Duodenal mucosa (tissue), 2 donors: ENCODE results near the gene MYLK.
"Not testable (repeated sequence)": the region's sequence is repeated elsewhere in the genome, so short reads cannot be mapped to it uniquely, and the experiment has no call there.

Experiments
- H3K27ac ChIP-seq: one replicate; pipeline ENCODE4 v1.7.0; 2013; ENCODE audit warnings: low read depth, low read length
- H3K27me3 ChIP-seq, 2 donors: one replicate each; pipeline ENCODE4 v1.7.0; 2013; ENCODE audit warnings: low read length in 2 of 2, control low read depth in 1 of 2; ENCODE audit not compliant: insufficient read depth in 2 of 2, control insufficient read depth in 1 of 2
- H3K36me3 ChIP-seq, 2 donors: one replicate each; pipeline ENCODE4 v1.7.0; 2013; ENCODE audit warnings: low read length in 2 of 2, control low read depth in 1 of 2; ENCODE audit not compliant: insufficient read depth in 2 of 2, control insufficient read depth in 1 of 2
- H3K4me1 ChIP-seq, 2 donors: one replicate each; pipeline ENCODE4 v1.7.0; 2013; ENCODE audit warnings: low read length in 2 of 2, control low read depth in 1 of 2; ENCODE audit not compliant: insufficient read depth in 2 of 2, control insufficient read depth in 1 of 2
- H3K4me3 ChIP-seq, 2 donors: one replicate each; pipeline ENCODE4 v1.7.0; 2013; ENCODE audit warnings: low read length in 2 of 2, low read depth in 1 of 2
- H3K9ac ChIP-seq, 2 donors: one replicate each; pipeline ENCODE4 v1.7.0; 2013; ENCODE audit warnings: low read length in 2 of 2, low read depth in 1 of 2
- H3K9me3 ChIP-seq, 2 donors: one replicate each; pipeline ENCODE4 v1.7.0; 2013; ENCODE audit warnings: low read length in 2 of 2, control low read depth in 1 of 2; ENCODE audit not compliant: control insufficient read depth in 1 of 2

The MYLK gene

GRCh38 chr3:123749711-123750110 lies 134.4 kb downstream of the MYLK start:
- Histone ChIP-seq H3K4me1 (peaks cover 7 to 16% of the 10 kb centered on the region in 2 donors), H3K27ac (no peak overlapping the region), H3K9ac (no peak overlapping the region), H3K27me3 (no peaks in the 10 kb centered on the region), H3K36me3 (no peaks in the 10 kb centered on the region), H3K9me3 (no peaks in the 10 kb centered on the region), H3K4me3 (no peak overlapping the region)

- no peak overlapping the region for H3K4me3 ChIP-seq
- H3K4me1 ChIP-seq = no peaks in the 10 kb centered on the region
- no peak overlapping the region for H3K9ac ChIP-seq
- H3K27ac ChIP-seq = no peak overlapping the region
- no peaks in the 10 kb centered on the region for H3K9me3 ChIP-seq
- no peaks in the 10 kb centered on the region for H3K36me3 ChIP-seq
- no peaks in the 10 kb centered on the region for H3K27me3 ChIP-seq
Observed at GRCh38 chr3:123745184-123745855, 138.8 kb downstream of the MYLK start.

GRCh38 chr3:123744064-123744463 lies 140.1 kb downstream of the MYLK start:
- no peaks in the 10 kb centered on the region for H3K4me1 ChIP-seq
- no peaks in the 10 kb centered on the region for H3K36me3 ChIP-seq
- H3K9me3 ChIP-seq = no peaks in the 10 kb centered on the region
- no peak overlapping the region for H3K9ac ChIP-seq
- no peaks in the 10 kb centered on the region for H3K27me3 ChIP-seq
- no peak overlapping the region for H3K4me3 ChIP-seq
- no peak overlapping the region for H3K27ac ChIP-seq

GRCh38 chr3:123743121-123743520 lies 141.0 kb downstream of the MYLK start:
- Histone ChIP-seq H3K9ac (no peak overlapping the region), H3K27me3 (no peaks in the 10 kb centered on the region), H3K9me3 (no peaks in the 10 kb centered on the region), H3K4me3 (no peak overlapping the region), H3K36me3 (no peaks in the 10 kb centered on the region), H3K27ac (no peak overlapping the region), H3K4me1 (no peaks in the 10 kb centered on the region)

- H3K27me3 ChIP-seq = no peaks in the 10 kb centered on the region
- no peak overlapping the region for H3K4me3 ChIP-seq
- H3K9ac ChIP-seq = no peak overlapping the region
- H3K4me1 ChIP-seq = no peaks in the 10 kb centered on the region
- no peak overlapping the region for H3K27ac ChIP-seq
- no peaks in the 10 kb centered on the region for H3K9me3 ChIP-seq
- no peaks in the 10 kb centered on the region for H3K36me3 ChIP-seq
Observed at GRCh38 chr3:123741041-123741511, 143.1 kb downstream of the MYLK start.

- no peak overlapping the region for H3K27ac ChIP-seq
- no peak overlapping the region for H3K4me3 ChIP-seq
- no peaks in the 10 kb centered on the region for H3K27me3 ChIP-seq
- no peaks in the 10 kb centered on the region for H3K4me1 ChIP-seq
- H3K9ac ChIP-seq = no peak overlapping the region
- no peaks in the 10 kb centered on the region for H3K36me3 ChIP-seq
- no peaks in the 10 kb centered on the region for H3K9me3 ChIP-seq
Observed at GRCh38 chr3:123740391-123740822, 143.7 kb downstream of the MYLK start.

GRCh38 chr3:123739754-123740153 lies 144.4 kb downstream of the MYLK start:
- Histone ChIP-seq H3K9ac (no peak overlapping the region), H3K27me3 (no peaks in the 10 kb centered on the region), H3K4me3 (no peak overlapping the region), H3K27ac (no peak overlapping the region), H3K4me1 (no peaks in the 10 kb centered on the region), H3K36me3 (no peaks in the 10 kb centered on the region), H3K9me3 (no peaks in the 10 kb centered on the region)

GRCh38 chr3:123739106-123739505 lies 145.0 kb downstream of the MYLK start:
- Histone ChIP-seq H3K27ac (no peak overlapping the region), H3K4me1 (no peaks in the 10 kb centered on the region)

GRCh38 chr3:123738522-123738921 lies 145.6 kb downstream of the MYLK start:
- not testable (repeated sequence) for H3K9ac ChIP-seq, H3K27ac ChIP-seq, H3K4me3 ChIP-seq, H3K4me1 ChIP-seq, H3K27me3 ChIP-seq, H3K9me3 ChIP-seq, H3K36me3 ChIP-seq

More at GRCh38 chr3:123739106-123739505, 145.0 kb downstream of the MYLK start:
- Histone ChIP-seq H3K36me3 (no peaks in the 10 kb centered on the region), H3K9ac (no peak overlapping the region), H3K27me3 (no peaks in the 10 kb centered on the region), H3K4me3 (no peak overlapping the region), H3K9me3 (no peaks in the 10 kb centered on the region)

GRCh38 chr3:123737168-123737567 lies 147.0 kb downstream of the MYLK start:
- Histone ChIP-seq H3K4me3 (no peak overlapping the region), H3K4me1 (no peaks in the 10 kb centered on the region), H3K9me3 (no peaks in the 10 kb centered on the region), H3K27me3 (no peaks in the 10 kb centered on the region), H3K9ac (no peak overlapping the region), H3K36me3 (no peaks in the 10 kb centered on the region), H3K27ac (no peak overlapping the region)
